GM23248 (cell line): Measurements from ENCODE around the gene CACNA2D1.

Experiments used
- EZH2 ChIP-seq: fragments of 200-600 bp; sonication (generic); IDR thresholded peaks from 2 replicates; pipeline ENCODE4 v1.6.1; 2018; ENCODE audit warnings: antibody characterized with exemption, mild to moderate bottlenecking; ENCODE audit not compliant: insufficient read depth, poor library complexity, severe bottlenecking
- EZH2phosphoT487 ChIP-seq: fragments of 200-600 bp; sonication (generic); IDR thresholded peaks from 2 replicates; pipeline ENCODE4 v1.6.1; 2018; ENCODE audit warnings: antibody characterized with exemption, moderate library complexity, mild to moderate bottlenecking, low read depth; ENCODE audit not compliant: insufficient read depth

GRCh38 chr7:82373926-82374635 lies 69.5 kb downstream of the CACNA2D1 start:
- TF ChIP-seq EZH2 (no peak), EZH2phosphoT487 (no peak)
